ENCODE results near the gene TMEM255B.

TMEM255B gene

DNA sequence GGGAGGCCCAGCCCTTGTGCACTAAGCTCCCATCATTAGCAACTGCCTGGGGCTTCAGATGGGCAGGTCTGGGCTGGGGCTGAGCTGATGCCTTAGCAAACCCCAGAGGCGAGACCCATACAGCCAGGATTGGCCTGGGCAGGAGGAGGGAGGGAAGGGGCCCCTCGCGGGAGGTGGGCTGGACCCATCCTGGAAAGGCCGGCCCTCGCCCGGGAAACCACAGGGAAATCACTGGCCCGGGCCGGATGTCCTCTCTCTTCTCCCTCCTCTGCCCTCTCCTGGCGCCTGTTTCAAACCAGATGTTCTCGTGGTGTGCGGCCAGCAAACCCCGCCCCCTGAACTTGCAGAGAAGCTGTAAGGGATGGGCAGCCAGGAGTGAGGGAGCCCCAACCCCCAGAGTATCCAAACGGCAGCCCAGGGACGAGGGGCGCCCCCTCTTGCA lies 43.1 kb downstream of the TMEM255B start:
- DNase-seq, result no peak
- H3K36me3 Mint-ChIP-seq (ENCODE audit: low read depth), result no peaks in the 10 kb centered on the region
- H3K4me3 Mint-ChIP-seq, result no peak overlapping the region
- no peak overlapping the region for H3K27ac Mint-ChIP-seq
- no peaks in the 10 kb centered on the region for H3K9me3 Mint-ChIP-seq
- peaks cover 4% of the 10 kb centered on the region for H3K27me3 Mint-ChIP-seq
- no peaks in the 10 kb centered on the region for H3K4me1 Mint-ChIP-seq (ENCODE audit: low read depth)

DNA sequence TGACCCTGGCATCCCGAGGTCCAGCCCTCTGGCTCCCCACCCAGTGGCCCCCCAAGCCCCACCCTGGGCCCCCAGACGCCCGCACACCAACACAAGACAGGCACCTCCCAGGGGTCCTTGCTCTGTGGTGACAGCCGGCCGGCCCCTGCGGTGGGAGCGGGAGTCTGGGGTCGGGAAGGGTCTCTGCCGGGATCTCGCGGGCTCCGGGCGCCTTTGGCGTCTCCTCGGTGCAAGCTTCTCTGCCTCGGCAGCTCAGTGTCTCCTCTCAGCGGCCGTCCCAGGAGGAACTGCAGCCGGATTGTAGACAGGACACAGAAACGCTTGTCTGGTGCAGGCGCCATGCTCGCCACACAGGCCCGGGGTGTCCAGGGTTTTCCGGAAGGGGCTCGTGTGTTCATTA lies 43.7 kb downstream of the TMEM255B start:
- DNase-seq, result no peak
- no peaks in the 10 kb centered on the region for H3K36me3 Mint-ChIP-seq (ENCODE audit: low read depth)
- no peak overlapping the region for H3K4me3 Mint-ChIP-seq
- no peaks in the 10 kb centered on the region for H3K4me1 Mint-ChIP-seq (ENCODE audit: low read depth)
- peaks cover 4% of the 10 kb centered on the region for H3K27me3 Mint-ChIP-seq
- no peak overlapping the region for H3K27ac Mint-ChIP-seq
- no peaks in the 10 kb centered on the region for H3K9me3 Mint-ChIP-seq

DNA sequence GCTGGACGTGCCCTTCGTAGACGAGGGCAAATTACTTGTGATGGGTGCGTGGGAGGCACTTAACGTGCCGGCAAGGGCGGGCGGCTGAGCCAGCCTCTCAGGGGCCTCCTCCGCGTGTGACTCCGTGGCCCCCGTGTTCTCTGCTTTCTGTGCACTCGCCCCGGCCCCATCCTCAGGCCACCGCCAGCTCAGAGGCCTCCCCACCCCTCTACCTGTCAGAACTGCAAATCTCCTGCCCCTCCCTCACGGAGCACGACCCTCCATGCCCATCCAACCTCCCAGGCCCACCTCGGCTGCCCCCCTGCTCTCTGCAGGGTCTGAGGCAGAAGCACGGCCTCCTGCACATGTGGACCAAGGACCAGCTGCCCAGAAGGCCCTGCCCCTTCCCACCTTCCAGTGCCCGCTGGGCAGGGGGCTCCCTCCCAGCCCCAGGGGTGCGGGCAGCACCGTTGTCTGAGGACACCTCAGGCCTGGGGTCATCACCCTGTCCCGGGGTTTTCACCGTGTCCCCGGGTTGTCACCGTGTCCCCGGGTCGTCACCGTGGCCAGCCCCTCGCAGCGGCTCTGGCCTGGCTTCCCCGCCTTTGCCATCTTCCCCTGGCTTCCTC lies 44.5 kb downstream of the TMEM255B start:
- Mint-ChIP-seq H3K9me3 (peaks cover 4% of the 10 kb centered on the region), H3K27me3 (peaks cover 4% of the 10 kb centered on the region), H3K36me3 (ENCODE audit: low read depth) (no peaks in the 10 kb centered on the region), H3K27ac (no peak overlapping the region), H3K4me1 (ENCODE audit: low read depth) (no peaks in the 10 kb centered on the region), H3K4me3 (no peak overlapping the region)
- DNase-seq, result no peak

DNA sequence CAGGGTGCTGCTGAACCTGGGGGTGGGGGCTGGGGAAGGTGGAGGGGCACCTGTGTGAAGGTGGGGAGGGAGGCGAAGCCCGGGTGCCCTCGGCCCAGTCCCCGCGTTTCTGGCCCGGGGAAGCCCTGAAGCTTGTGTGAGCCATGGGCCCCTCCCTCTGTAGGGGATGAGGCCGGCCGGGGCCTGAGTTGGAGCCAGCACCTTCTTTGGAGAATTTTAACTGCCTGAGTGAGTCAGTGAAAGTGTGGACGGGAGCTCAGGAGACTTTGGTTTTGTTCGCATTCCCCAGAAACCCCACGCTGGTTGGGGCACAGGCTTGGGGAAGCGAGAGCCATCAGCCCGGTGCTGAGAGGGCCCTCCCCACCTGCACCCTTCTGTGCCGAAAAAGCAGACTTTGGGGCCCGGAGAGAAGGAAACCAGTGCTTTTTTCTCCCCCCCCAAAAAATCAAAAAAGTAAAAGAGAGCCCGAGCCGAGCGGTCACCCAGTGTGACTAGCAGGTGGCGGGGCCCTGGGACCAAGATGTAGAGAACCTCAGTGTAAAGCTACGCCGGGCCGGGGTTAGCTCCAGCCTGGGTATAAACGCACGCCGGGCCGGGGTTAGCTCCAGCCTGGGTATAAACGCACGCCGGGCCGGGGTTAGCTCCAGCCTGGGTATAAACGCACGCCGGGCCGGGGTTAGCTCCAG lies 45.1 kb downstream of the TMEM255B start:
- DNase-seq, result no peak

DNA sequence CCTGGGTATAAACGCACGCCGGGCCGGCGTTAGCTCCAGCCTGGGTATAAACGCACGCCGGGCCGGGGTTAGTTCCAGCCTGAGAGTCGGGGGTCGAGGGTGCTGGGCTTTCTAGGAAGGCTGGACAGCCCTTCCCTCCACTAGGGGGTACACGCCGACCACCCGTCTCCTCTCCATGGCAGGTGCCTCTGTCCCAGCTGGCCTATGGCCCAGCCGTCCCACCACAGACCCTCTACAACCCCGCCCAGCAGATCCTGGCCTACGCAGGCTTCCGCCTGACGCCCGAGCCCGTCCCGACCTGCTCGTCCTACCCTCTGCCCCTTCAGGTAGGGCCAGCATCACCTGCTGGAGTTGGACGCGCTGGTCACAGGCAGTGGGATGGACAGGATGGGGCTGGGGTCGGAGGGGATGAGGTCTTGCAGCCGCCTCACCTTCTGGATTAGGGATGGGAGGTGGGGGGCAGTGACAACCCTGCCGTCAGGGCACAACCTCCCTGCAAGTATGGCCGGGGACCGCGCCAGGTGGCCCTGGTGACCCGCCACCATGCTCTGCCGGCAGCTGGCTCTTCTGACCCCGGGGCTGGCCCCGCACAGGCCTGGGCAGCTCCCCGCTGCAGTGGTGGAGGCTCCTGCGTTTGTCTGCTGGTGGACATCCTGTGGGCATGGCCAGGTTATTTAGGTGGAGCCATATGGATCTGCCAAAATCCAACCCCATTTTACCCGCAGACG lies 45.8 kb downstream of the TMEM255B start:
- no peaks in the 10 kb centered on the region for H3K36me3 Mint-ChIP-seq (ENCODE audit: low read depth)
- no peak overlapping the region for H3K4me3 Mint-ChIP-seq
- H3K4me1 Mint-ChIP-seq (ENCODE audit: low read depth), result no peaks in the 10 kb centered on the region
- H3K9me3 Mint-ChIP-seq, result peaks cover 8% of the 10 kb centered on the region
- DNase-seq, result no peak
- H3K27ac Mint-ChIP-seq, result no peak overlapping the region
- peaks cover 4% of the 10 kb centered on the region for H3K27me3 Mint-ChIP-seq

More for the DNA sequence above, 45.1 kb downstream of the TMEM255B start:
- Mint-ChIP-seq H3K4me1 (ENCODE audit: low read depth) (no peaks in the 10 kb centered on the region), H3K36me3 (ENCODE audit: low read depth) (no peaks in the 10 kb centered on the region), H3K27me3 (peaks cover 4% of the 10 kb centered on the region), H3K4me3 (no peak overlapping the region), H3K9me3 (peaks cover 8% of the 10 kb centered on the region), H3K27ac (no peak overlapping the region)

DNA sequence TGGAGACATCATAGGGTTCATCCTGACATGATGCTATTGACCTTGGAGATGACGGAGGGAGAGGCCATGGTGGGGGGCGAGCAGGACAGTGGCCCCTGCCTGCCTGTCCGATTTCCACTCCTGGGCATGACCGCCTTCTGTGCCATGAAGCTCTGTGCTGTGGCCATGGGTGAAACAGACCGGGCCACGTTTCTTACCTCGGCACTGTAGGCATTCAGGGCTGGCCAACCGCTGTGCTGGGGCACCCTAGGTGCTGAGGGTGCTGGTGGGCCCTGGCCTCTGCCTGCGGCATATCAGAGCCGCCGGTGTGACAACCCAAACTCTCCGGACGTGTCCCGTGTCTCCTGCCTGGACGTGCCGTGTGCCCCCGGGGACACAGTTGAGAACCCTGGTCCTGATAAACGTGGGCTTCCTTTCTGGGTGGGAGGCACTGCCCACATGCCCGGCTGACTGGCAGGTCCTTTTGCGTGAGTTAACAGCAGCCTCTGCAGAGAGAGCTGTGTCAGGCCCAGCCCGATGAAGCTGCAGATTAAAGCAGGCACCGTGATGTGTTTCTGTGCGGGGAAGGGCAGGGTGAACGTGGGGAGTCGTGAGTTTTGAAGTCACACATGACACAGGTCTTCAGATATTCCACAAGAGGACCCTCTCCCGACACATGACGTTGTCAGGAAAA lies 46.5 kb downstream of the TMEM255B start:
- peaks cover 4% of the 10 kb centered on the region for H3K27me3 Mint-ChIP-seq
- no peak overlapping the region for H3K27ac Mint-ChIP-seq
- H3K36me3 Mint-ChIP-seq (ENCODE audit: low read depth), result no peaks in the 10 kb centered on the region
- H3K4me1 Mint-ChIP-seq (ENCODE audit: low read depth), result no peaks in the 10 kb centered on the region
- H3K9me3 Mint-ChIP-seq, result peaks cover 8% of the 10 kb centered on the region
- H3K4me3 Mint-ChIP-seq, result no peak overlapping the region
- DNase-seq, result no peak

DNA sequence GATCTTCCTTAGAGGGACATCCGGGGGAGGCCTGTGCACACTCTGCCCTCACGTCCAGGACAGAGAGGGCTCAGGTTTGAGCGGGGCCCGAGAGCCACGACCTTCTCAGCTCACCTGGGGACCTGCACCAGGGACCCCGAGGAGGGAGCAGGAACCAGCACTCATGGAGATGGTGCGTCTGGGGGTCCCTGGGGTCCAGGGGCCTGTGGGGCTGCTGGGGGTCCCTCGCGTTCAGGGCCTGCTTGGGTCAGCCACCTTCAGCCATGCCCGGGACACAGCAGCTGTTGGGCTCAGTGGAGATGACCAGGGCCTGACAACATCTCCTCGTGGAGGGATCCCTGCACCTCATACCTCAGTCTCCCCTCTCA lies 47.1 kb downstream of the TMEM255B start:
- no peak overlapping the region for H3K4me3 Mint-ChIP-seq
- no peak overlapping the region for H3K27ac Mint-ChIP-seq
- H3K27me3 Mint-ChIP-seq, result peaks cover 4% of the 10 kb centered on the region
- peaks cover 8% of the 10 kb centered on the region for H3K9me3 Mint-ChIP-seq
- no peak for DNase-seq
- no peaks in the 10 kb centered on the region for H3K4me1 Mint-ChIP-seq (ENCODE audit: low read depth)
- no peaks in the 10 kb centered on the region for H3K36me3 Mint-ChIP-seq (ENCODE audit: low read depth)

DNA sequence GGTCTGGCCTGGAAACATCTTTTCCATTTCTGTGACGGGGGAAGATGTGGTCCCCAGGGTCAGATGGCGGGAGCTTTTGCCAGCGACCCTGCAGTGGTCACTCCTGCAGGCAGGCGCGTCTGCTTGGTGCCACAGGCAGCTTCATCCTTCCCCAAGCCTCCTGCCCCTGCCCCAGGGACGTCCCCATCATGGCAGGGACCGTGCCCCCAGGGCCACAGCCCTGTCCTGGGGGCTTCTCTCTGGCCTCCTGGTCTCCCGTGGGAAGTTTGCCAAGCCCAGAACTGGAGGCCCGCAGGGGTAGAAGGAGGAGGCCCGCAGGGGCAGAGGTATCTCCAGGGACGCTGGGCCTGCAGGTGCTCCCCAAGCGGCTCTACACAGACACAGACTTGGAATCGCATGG lies 47.5 kb downstream of the TMEM255B start:
- peaks cover 8% of the 10 kb centered on the region for H3K9me3 Mint-ChIP-seq
- H3K36me3 Mint-ChIP-seq (ENCODE audit: low read depth), result no peaks in the 10 kb centered on the region
- no peak overlapping the region for H3K4me3 Mint-ChIP-seq
- no peak for DNase-seq
- H3K4me1 Mint-ChIP-seq (ENCODE audit: low read depth), result no peaks in the 10 kb centered on the region
- peaks cover 4% of the 10 kb centered on the region for H3K27me3 Mint-ChIP-seq
- H3K27ac Mint-ChIP-seq, result no peak overlapping the region

DNA sequence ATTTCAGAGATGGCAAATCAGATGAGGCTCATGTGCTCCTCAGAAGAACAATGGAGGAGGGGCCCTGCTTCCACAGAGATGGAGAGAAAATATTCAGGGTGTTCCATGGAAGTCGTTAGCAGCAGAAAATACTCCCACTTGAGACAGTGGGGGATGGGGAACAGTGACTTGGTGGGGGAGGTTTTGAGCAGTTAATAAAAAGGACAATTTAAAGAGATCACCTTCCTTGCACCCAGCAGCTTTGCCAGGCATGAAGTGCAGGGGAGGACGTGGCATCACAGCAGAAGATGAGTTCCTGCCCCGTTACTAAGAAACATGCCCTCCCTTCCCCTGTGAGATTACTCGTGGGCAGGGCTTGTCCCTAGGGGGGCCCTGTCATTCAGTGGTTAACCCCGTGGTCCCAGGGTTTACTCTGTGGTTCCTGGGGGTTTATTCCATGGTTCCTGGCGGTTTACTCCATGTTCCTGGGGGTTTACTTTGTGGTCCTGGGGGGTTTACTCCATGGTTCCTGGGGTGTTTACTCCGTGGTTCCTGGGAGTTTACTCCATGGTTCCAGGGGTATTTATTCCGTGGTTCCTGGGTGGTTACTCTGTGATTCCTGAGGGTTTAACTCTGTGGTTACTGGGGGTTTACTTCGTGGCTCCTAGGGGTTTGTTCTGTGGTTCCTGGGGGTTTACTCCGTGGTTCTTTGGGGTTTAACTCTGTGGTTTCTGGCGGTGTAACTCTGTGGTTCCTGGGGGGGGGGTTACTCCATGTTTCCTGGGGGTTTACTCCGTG lies 49.2 kb downstream of the TMEM255B start:
- Mint-ChIP-seq H3K27ac (no peak overlapping the region), H3K4me1 (ENCODE audit: low read depth) (no peaks in the 10 kb centered on the region), H3K9me3 (peaks cover 8% of the 10 kb centered on the region), H3K36me3 (ENCODE audit: low read depth) (no peaks in the 10 kb centered on the region), H3K27me3 (no peaks in the 10 kb centered on the region), H3K4me3 (no peak overlapping the region)
- DNase-seq, result no peak

DNA sequence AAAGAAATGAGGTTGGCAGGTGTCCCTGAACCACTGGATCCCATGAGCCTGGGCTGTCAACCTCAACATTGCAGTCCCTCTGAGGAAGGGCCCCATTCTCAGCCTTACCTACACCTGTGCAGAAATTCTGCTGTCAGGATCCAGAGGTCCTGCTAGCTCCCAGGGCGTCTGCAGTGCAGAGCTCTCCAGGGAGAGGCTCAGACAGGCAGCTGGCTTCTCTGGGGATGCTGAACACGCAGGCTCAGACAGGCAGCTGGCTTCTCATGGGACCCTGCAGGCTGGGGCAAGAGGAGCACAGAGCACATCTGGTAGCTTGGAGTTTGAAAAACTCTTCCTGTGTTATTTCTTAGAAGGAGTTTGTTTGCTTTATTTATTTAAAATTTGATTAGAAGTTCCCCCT lies 50.9 kb downstream of the TMEM255B start:
- no peak for DNase-seq
- no peak overlapping the region for H3K27ac Mint-ChIP-seq
- no peaks in the 10 kb centered on the region for H3K27me3 Mint-ChIP-seq
- no peaks in the 10 kb centered on the region for H3K4me1 Mint-ChIP-seq (ENCODE audit: low read depth)
- H3K9me3 Mint-ChIP-seq, result peaks cover 8% of the 10 kb centered on the region
- H3K4me3 Mint-ChIP-seq, result no peak overlapping the region
- H3K36me3 Mint-ChIP-seq (ENCODE audit: low read depth), result no peaks in the 10 kb centered on the region

DNA sequence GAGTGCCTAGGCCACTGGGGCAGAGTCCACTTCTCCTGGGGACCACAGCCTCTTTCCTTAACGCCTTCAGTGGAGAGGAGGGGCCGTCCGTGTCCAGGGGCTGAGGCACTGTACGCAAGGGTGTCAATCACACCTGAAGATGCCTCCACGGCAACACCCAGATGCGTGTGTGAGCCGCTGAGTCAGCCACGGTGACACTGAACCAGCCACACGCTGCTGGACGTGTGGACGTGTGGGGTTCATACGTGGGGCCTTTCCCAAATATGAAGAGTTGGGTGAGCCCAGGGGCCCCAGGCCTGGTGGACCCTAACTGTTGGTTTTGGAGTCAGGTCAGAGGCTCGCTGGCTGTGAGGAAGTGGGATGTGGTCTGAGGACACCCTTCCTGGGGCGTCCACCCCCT lies 51.6 kb downstream of the TMEM255B start:
- Mint-ChIP-seq H3K4me1 (ENCODE audit: low read depth) (peaks cover 3% of the 10 kb centered on the region), H3K27me3 (no peaks in the 10 kb centered on the region), H3K27ac (no peak overlapping the region), H3K36me3 (ENCODE audit: low read depth) (peaks cover 2% of the 10 kb centered on the region), H3K9me3 (peaks cover 8% of the 10 kb centered on the region), H3K4me3 (no peak overlapping the region)
- DNase-seq, result no peak

DNA sequence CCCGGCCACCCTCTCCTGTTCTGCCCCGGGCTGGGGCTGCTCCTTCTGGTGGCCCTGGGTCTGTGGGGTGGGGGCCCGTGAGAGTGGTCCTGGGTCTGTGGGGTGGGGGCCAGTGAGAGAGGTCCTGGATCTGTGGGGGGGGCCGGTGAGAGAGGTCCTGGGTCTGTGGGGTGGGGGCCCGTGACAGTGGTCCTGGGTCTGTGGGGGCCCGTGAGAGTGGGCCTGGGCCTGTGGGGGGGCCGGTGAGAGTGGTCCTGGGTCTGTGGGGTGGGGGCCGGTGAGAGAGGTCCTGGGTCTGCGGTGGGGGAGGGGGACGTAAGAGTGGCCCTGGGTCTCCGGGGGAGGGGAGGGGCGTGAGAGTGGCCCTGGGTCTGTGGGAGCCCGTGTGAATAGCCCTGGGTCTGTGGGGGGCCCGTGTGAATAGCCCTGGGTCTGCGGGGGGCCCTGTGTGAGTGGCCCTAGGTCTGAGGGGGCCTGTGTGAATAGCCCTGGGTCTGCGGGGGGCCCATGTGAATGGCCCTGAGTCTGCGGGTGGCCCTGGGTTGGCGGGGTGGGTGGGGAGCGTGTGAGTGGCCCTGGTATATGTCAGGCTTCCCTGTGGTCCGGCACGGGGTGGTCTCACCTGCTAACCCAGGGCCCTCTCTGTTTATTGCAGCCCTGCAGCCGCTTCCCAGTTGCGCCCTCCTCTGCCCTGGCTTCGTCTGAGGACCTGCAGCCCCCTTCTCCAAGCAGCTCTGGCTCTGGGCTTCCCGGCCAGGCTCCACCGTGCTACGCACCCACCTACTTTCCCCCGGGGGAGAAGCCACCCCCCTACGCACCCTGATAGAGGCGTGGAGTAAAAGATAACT lies 52.3 kb downstream of the TMEM255B start:
- Mint-ChIP-seq H3K4me1 (ENCODE audit: low read depth) (peaks cover 10% of the 10 kb centered on the region), H3K27me3 (no peaks in the 10 kb centered on the region)
- DNase-seq, result no peak

DNA sequence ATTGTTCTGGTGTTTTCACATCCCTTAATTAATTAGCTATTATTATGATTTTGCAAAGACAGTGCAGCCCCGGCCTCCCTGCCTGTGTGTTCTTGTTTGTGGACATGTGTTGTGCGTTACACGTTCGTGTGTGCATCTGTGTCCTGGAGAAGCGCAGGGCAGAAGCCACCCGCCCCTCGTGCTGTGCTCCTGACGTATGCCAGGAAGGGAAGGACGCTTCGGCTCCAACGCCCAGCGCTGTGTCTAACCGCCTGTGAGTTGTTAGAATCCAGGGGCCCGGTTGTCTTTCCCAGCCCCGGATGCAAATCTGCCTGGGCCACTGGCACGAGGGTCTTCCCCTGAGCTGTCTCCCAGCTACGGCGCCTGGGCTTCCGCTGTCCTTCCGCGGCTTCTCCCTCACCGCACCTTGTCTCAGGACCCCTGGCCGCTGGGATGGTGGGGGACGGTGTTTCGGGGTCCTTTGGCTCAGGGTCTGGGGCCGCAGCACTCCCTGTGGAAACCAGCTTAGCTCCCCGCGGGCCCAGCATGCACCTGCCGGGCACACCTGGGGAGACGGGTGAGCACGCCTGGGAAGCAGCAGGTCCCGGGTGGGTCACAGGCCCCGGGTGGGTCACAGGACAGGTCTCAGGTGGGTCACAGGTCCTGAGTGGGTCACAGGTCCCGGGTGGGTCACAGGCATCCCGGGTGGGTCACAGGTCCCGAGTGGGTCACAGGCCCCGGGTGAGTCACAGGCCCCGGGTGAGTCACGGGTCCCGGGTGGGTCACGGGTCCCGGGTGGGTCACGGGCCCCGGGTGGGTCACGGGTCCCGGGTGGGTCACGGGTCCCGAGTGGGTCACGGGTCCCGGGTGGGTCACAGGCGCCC lies 53.4 kb downstream of the TMEM255B start:
- Mint-ChIP-seq H3K9me3 (peaks cover 8% of the 10 kb centered on the region), H3K4me1 (ENCODE audit: low read depth) (peaks cover 18% of the 10 kb centered on the region), H3K4me3 (no peak overlapping the region), H3K27me3 (no peaks in the 10 kb centered on the region), H3K36me3 (ENCODE audit: low read depth) (peaks cover 13% of the 10 kb centered on the region), H3K27ac (no peak overlapping the region)
- no peak for DNase-seq

More for the DNA sequence above, 52.3 kb downstream of the TMEM255B start:
- Mint-ChIP-seq H3K36me3 (ENCODE audit: low read depth) (peaks cover 8% of the 10 kb centered on the region), H3K4me3 (no peak overlapping the region), H3K9me3 (peaks cover 8% of the 10 kb centered on the region), H3K27ac (no peak overlapping the region)

Measured in activated T-cell treated with anti-CD3 and anti-CD28 coated beads, Interleukin-2, amount 50 U/mL, for 24 hours (primary cell).